GM23338 (cell line): ENCODE data around the gene PRKCD. TPM values are rescaled to one million over a fixed set of nuclear protein-coding genes. Genes with fewer than 3 reads are reported as not detected.

Source experiments
- ATAC-seq: fragments of 200-7000 bp; cut with Tn5 transposase; 3 replicates; pipeline ENCODE4 v1.9.1; 2020
- DNase-seq: peaks from one replicate; pipeline ENCODE4 v3.0.0-alpha.2; 2015; ENCODE audit warnings: low spot score
- H2AFZ ChIP-seq: fragments of 200-600 bp; sonication (generic); 2 replicates; pipeline ENCODE4 v1.8.0; 2016; ENCODE audit warnings: antibody characterized with exemption, mild to moderate bottlenecking, moderate library complexity
- H3F3A ChIP-seq: fragments of 200-600 bp; sonication (generic); replicated peaks from 2 replicates; pipeline ENCODE4 v1.8.0; 2017; ENCODE audit warnings: antibody characterized with exemption, mixed run types, low read depth
- H3K27ac ChIP-seq: fragments of 200-600 bp; sonication (generic); 2 replicates; pipeline ENCODE4 v1.6.1; 2016; ENCODE audit warnings: low read depth
- H3K27me3 ChIP-seq: fragments of 200-600 bp; sonication (generic); 2 replicates; pipeline ENCODE4 v1.8.0; 2016; ENCODE audit warnings: mild to moderate bottlenecking, mixed run types, moderate library complexity; ENCODE audit not compliant: insufficient read depth
- H3K36me3 ChIP-seq: fragments of 200-600 bp; sonication (generic); 2 replicates; pipeline ENCODE4 v1.8.0; 2016; ENCODE audit warnings: mild to moderate bottlenecking; ENCODE audit not compliant: insufficient read depth
- H3K4me1 ChIP-seq: fragments of 200-600 bp; sonication (generic); 2 replicates; pipeline ENCODE4 v1.8.0; 2016; ENCODE audit warnings: mild to moderate bottlenecking, moderate library complexity; ENCODE audit not compliant: insufficient read depth
- H3K4me2 ChIP-seq: fragments of 200-600 bp; sonication (generic); 2 replicates; pipeline ENCODE4 v1.7.1; 2017; ENCODE audit warnings: mixed run types
- H3K4me3 ChIP-seq: fragments of 200-600 bp; sonication (generic); 2 replicates; pipeline ENCODE4 v1.6.1; 2016; ENCODE audit warnings: mixed run types
- H3K79me2 ChIP-seq: fragments of 200-600 bp; sonication (generic); replicated peaks from 2 replicates; pipeline ENCODE4 v1.8.0; 2017; ENCODE audit warnings: mild to moderate bottlenecking; ENCODE audit not compliant: insufficient read depth
- H3K9me2 ChIP-seq: fragments of 200-600 bp; sonication (generic); 2 replicates; pipeline ENCODE4 v1.8.0; 2017; ENCODE audit not compliant: insufficient read depth
- H4K20me1 ChIP-seq: fragments of 200-600 bp; sonication (generic); replicated peaks from 2 replicates; pipeline ENCODE4 v1.8.0; 2017; ENCODE audit warnings: mild to moderate bottlenecking; ENCODE audit not compliant: insufficient read depth
- H3K27ac Mint-ChIP-seq: 2 replicates; pipeline ENCODE4 v1.8.0; 2020; ENCODE audit warnings: inconsistent platforms, mild to moderate bottlenecking, moderate library complexity, mixed read lengths
- H3K27me3 Mint-ChIP-seq: 3 replicates; pipeline ENCODE4 v1.8.0; 2022; ENCODE audit warnings: low read depth, mild to moderate bottlenecking, moderate library complexity, mixed read lengths, inconsistent platforms; ENCODE audit not compliant: insufficient read depth, poor library complexity
- H3K36me3 Mint-ChIP-seq: 3 replicates; pipeline ENCODE4 v1.8.0; 2021; ENCODE audit warnings: low read depth, mild to moderate bottlenecking, inconsistent platforms, moderate library complexity, mixed read lengths
- H3K4me1 Mint-ChIP-seq: 3 replicates; pipeline ENCODE4 v1.8.0; 2020; ENCODE audit warnings: mild to moderate bottlenecking, inconsistent platforms, mixed read lengths
- H3K4me3 Mint-ChIP-seq: 3 replicates; pipeline ENCODE4 v1.8.0; 2021; ENCODE audit warnings: moderate library complexity, mild to moderate bottlenecking, inconsistent platforms, mixed read lengths
- H3K9me3 Mint-ChIP-seq: 3 replicates; pipeline ENCODE4 v1.8.0; 2020; ENCODE audit warnings: moderate library complexity, mild to moderate bottlenecking, inconsistent platforms, mixed read lengths
- CREB1 ChIP-seq: fragments of 250-450 bp; sonication (Bioruptor Pico); IDR thresholded peaks from 2 replicates; pipeline ENCODE4 v1.5.0; 2020; ENCODE audit warnings: low read depth, mild to moderate bottlenecking, moderate library complexity
- EZH2 ChIP-seq: fragments of 200-600 bp; sonication (generic); IDR thresholded peaks from one replicate; pipeline ENCODE4 v1.8.0; 2017; ENCODE audit warnings: antibody characterized with exemption, mild to moderate bottlenecking, low read depth; ENCODE audit not compliant: unreplicated experiment
- EZH2phosphoT487 ChIP-seq: fragments of 200-600 bp; sonication (generic); IDR thresholded peaks from one replicate; pipeline ENCODE4 v1.8.1; 2018; ENCODE audit warnings: antibody characterized with exemption; ENCODE audit not compliant: unreplicated experiment
- JUNB ChIP-seq: IDR thresholded peaks from one replicate; pipeline ENCODE4 v1.6.1; 2016; ENCODE audit warnings: antibody characterized with exemption; ENCODE audit not compliant: unreplicated experiment
- POLR2AphosphoS5 ChIP-seq: IDR thresholded peaks from 2 replicates; pipeline ENCODE4 v1.6.1; 2016; ENCODE audit warnings: antibody characterized with exemption, low read depth
- REST ChIP-seq: IDR thresholded peaks from one replicate; pipeline ENCODE4 v1.6.1; 2018; ENCODE audit warnings: antibody characterized with exemption; ENCODE audit not compliant: unreplicated experiment
- polyA plus RNA-seq: library from polyadenylated mRNA; unstranded; fragments of >200 nt; fragmentation: Nextera tagmentation; extraction: Ambion mirVana; gene quantifications from 2 replicates; pipeline ENCODE4 v1.2.1, GENCODE V29; 2016
- total RNA-seq: library from RNA; depleted of rRNA; stranded (reverse); fragments of >200 nt; shearing (Covaris generic); gene quantifications from 2 replicates; pipeline ENCODE4 v1.2.3, GENCODE V29; 2014
- TF ChIP-seq, protein P1 (sequence below), 2 experiments: fragments of 200-600 bp in 1 of 2; sonication (generic) in 1 of 2; conservative IDR thresholded peaks; 2 replicates each; pipeline versions ENCODE4 v1.5.1 to v1.6.1; 2016 to 2017; ENCODE audit warnings: antibody characterized with exemption in 2 of 2, low read depth in 2 of 2, mild to moderate bottlenecking in 2 of 2, moderate library complexity in 1 of 2
- TF ChIP-seq, protein P2 (sequence below): fragments of 250-450 bp; sonication (Bioruptor Pico); IDR thresholded peaks from 2 replicates; pipeline ENCODE4 v1.5.0; 2020; ENCODE audit warnings: mild to moderate bottlenecking, moderate library complexity

Gene PRKCD
- total and polyA plus RNA-seq, 2 experiments from 2014 or later, result 11.3 to 11.8 TPM

GRCh38 chr3:53137835-53138446 lies 23.1 kb upstream of the PRKCD start:
- no peak overlapping the region for H2AFZ ChIP-seq
- ATAC-seq, result no peak
- no peaks in the 10 kb centered on the region for H4K20me1 ChIP-seq
- H3K4me1 ChIP-seq, result no peaks in the 10 kb centered on the region
- Mint-ChIP-seq H3K27me3 (peaks cover 5% of the 10 kb centered on the region), H3K4me1 (peaks cover 3% of the 10 kb centered on the region; the same call in 2 of the 3 replicates), H3K9me3 (no peaks in the 10 kb centered on the region), H3K36me3 (no peaks in the 10 kb centered on the region), H3K4me3 (no peak overlapping the region), H3K27ac (no peak overlapping the region)
- no peak overlapping the region for H3K4me2 ChIP-seq
- TF ChIP-seq EZH2 (no peak), REST (no peak), POLR2AphosphoS5 (no peak), CREB1 (CRISPR knock-in tag) (no peak), EZH2phosphoT487 (no peak)
- TF ChIP-seq, protein P1, sequence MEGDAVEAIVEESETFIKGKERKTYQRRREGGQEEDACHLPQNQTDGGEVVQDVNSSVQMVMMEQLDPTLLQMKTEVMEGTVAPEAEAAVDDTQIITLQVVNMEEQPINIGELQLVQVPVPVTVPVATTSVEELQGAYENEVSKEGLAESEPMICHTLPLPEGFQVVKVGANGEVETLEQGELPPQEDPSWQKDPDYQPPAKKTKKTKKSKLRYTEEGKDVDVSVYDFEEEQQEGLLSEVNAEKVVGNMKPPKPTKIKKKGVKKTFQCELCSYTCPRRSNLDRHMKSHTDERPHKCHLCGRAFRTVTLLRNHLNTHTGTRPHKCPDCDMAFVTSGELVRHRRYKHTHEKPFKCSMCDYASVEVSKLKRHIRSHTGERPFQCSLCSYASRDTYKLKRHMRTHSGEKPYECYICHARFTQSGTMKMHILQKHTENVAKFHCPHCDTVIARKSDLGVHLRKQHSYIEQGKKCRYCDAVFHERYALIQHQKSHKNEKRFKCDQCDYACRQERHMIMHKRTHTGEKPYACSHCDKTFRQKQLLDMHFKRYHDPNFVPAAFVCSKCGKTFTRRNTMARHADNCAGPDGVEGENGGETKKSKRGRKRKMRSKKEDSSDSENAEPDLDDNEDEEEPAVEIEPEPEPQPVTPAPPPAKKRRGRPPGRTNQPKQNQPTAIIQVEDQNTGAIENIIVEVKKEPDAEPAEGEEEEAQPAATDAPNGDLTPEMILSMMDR (conservative IDR thresholded peaks at IDR 0.05; ENCODE audit: low read depth in 2 of 2), result no peak
- H3K27ac ChIP-seq, result no peak overlapping the region
- no peaks in the 10 kb centered on the region for H3K36me3 ChIP-seq
- no peaks in the 10 kb centered on the region for H3K9me2 ChIP-seq
- H3K79me2 ChIP-seq, result no peaks in the 10 kb centered on the region
- DNase-seq, result no peak
- no peaks in the 10 kb centered on the region for H3F3A ChIP-seq
- no peaks in the 10 kb centered on the region for H3K27me3 ChIP-seq
- H3K4me3 ChIP-seq, result no peak overlapping the region

DNA sequence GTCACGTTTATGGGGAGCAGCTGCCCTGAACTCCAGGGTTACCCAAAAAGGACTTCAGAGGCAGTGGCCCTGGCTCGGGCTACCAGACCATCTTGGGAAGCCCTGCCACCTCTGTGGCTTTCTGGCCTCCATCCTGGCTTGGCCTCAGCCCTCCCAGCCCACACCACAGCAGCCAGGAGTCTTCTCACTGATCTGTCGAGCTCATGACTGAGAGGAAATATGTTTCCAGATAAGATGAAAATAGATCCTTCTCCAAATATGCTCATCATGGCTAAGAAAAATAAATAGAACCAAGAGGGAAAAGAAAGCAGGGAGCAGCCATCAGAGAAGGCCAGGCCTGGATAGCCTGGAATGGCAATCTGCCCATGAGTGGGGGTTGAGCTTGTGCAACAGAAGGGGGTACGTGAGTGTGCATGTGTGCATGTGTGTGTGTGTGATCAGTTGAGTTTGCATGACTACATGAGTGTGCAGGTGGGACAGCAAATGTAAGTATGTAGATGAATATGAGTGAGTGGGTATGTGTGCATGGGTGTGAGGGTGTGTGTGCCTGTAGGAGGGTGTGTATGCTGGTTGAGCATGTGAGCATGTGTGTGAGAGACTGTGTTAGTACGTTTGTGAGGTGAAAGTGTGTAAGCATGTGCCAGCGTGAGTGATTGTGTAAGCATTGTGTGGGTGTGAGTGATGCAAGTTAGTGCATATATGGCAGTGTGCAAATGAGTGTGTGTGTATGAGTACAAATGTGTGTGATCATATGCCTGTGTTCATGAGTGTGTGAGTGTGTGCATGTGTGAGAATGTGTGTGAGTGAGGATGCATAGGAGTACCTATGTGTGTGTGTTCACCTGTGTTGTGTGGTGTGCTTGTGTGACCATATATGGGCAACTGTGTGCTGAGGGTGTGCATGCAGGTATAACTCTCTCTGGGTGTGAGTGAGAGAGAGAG lies 20.8 kb upstream of the PRKCD start:
- no peaks in the 10 kb centered on the region for H3K79me2 ChIP-seq
- H3K27me3 ChIP-seq, result no peaks in the 10 kb centered on the region
- H3K27ac Mint-ChIP-seq, result no peak overlapping the region
- TF ChIP-seq, protein P2, sequence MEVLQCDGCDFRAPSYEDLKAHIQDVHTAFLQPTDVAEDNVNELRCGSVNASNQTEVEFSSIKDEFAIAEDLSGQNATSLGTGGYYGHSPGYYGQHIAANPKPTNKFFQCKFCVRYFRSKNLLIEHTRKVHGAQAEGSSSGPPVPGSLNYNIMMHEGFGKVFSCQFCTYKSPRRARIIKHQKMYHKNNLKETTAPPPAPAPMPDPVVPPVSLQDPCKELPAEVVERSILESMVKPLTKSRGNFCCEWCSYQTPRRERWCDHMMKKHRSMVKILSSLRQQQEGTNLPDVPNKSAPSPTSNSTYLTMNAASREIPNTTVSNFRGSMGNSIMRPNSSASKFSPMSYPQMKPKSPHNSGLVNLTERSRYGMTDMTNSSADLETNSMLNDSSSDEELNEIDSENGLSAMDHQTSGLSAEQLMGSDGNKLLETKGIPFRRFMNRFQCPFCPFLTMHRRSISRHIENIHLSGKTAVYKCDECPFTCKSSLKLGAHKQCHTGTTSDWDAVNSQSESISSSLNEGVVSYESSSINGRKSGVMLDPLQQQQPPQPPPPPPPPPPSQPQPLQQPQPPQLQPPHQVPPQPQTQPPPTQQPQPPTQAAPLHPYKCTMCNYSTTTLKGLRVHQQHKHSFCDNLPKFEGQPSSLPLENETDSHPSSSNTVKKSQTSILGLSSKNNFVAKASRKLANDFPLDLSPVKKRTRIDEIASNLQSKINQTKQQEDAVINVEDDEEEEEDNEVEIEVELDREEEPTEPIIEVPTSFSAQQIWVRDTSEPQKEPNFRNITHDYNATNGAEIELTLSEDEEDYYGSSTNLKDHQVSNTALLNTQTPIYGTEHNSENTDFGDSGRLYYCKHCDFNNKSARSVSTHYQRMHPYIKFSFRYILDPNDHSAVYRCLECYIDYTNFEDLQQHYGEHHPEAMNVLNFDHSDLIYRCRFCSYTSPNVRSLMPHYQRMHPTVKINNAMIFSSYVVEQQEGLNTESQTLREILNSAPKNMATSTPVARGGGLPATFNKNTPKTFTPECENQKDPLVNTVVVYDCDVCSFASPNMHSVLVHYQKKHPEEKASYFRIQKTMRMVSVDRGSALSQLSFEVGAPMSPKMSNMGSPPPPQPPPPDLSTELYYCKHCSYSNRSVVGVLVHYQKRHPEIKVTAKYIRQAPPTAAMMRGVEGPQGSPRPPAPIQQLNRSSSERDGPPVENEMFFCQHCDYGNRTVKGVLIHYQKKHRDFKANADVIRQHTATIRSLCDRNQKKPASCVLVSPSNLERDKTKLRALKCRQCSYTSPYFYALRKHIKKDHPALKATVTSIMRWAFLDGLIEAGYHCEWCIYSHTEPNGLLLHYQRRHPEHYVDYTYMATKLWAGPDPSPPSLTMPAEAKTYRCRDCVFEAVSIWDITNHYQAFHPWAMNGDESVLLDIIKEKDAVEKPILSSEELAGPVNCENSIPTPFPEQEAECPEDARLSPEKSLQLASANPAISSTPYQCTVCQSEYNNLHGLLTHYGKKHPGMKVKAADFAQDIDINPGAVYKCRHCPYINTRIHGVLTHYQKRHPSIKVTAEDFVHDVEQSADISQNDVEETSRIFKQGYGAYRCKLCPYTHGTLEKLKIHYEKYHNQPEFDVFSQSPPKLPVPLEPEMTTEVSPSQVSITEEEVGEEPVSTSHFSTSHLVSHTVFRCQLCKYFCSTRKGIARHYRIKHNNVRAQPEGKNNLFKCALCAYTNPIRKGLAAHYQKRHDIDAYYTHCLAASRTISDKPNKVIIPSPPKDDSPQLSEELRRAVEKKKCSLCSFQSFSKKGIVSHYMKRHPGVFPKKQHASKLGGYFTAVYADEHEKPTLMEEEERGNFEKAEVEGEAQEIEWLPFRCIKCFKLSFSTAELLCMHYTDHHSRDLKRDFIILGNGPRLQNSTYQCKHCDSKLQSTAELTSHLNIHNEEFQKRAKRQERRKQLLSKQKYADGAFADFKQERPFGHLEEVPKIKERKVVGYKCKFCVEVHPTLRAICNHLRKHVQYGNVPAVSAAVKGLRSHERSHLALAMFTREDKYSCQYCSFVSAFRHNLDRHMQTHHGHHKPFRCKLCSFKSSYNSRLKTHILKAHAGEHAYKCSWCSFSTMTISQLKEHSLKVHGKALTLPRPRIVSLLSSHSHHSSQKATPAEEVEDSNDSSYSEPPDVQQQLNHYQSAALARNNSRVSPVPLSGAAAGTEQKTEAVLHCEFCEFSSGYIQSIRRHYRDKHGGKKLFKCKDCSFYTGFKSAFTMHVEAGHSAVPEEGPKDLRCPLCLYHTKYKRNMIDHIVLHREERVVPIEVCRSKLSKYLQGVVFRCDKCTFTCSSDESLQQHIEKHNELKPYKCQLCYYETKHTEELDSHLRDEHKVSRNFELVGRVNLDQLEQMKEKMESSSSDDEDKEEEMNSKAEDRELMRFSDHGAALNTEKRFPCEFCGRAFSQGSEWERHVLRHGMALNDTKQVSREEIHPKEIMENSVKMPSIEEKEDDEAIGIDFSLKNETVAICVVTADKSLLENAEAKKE (CRISPR knock-in tag), result no peak
- TF ChIP-seq POLR2AphosphoS5 (no peak), CREB1 (CRISPR knock-in tag) (no peak), JUNB (no peak)

More for the DNA sequence above, 20.8 kb upstream of the PRKCD start:
- Histone ChIP-seq H2AFZ (no peak overlapping the region), H4K20me1 (no peaks in the 10 kb centered on the region), H3K36me3 (no peaks in the 10 kb centered on the region), H3K4me1 (no peaks in the 10 kb centered on the region), H3K4me3 (no peak overlapping the region), H3F3A (no peaks in the 10 kb centered on the region), H3K4me2 (no peak overlapping the region), H3K9me2 (no peaks in the 10 kb centered on the region), H3K27ac (no peak overlapping the region)
- Mint-ChIP-seq H3K36me3 (no peaks in the 10 kb centered on the region), H3K27me3 (peaks cover 10% of the 10 kb centered on the region), H3K4me3 (no peak overlapping the region), H3K4me1 (peaks cover 3% of the 10 kb centered on the region; the same call in 1 of the 3 replicates), H3K9me3 (no peaks in the 10 kb centered on the region)
- no peak for DNase-seq
- ATAC-seq, result no peak
